Psoas muscle (tissue), 8 donors: ENCODE measurements around the gene ITPRIP. TPM values are rescaled to one million over a fixed set of nuclear protein-coding genes. Genes with fewer than 3 reads are reported as not detected.
A peak's percentile ranks its signal among the peaks of the same experiment; 100 is the strongest.

ENCODE experiments used
- ATAC-seq, 4 donors: fragments of 200-7000 bp; cut with Tn5 transposase; one replicate each; pipeline ENCODE4 v1.9.1; 2020; ENCODE audit warnings: moderate library complexity in 3 of 4, mild to moderate bottlenecking in 2 of 4
- DNase-seq, 2 donors: peaks; one replicate each; pipeline ENCODE4 v3.0.0-alpha.2; 2020
- H3K27ac ChIP-seq: fragments of 200-600 bp; one replicate; pipeline ENCODE4 v1.8.0; 2022
- H3K27me3 ChIP-seq, 3 donors: fragments of 200-600 bp in 1 of 3; one replicate each; pipeline versions ENCODE4 v1.6.1 to v1.8.0; 2013 to 2022; ENCODE audit warnings: low read length in 2 of 3, mild to moderate bottlenecking in 2 of 3, moderate library complexity in 1 of 3; ENCODE audit not compliant: insufficient read depth in 3 of 3
- H3K36me3 ChIP-seq, 2 donors: fragments of 200-600 bp in 1 of 2; one replicate each; pipeline versions ENCODE4 v1.6.1 to v1.8.0; 2013 to 2022; ENCODE audit warnings: low read depth in 1 of 2, mild to moderate bottlenecking in 1 of 2, moderate library complexity in 1 of 2; ENCODE audit not compliant: insufficient read depth in 1 of 2
- H3K4me1 ChIP-seq: fragments of 200-600 bp; one replicate; pipeline ENCODE4 v1.8.0; 2022
- H3K4me3 ChIP-seq: fragments of 200-600 bp; one replicate; pipeline ENCODE4 v1.8.0; 2022; ENCODE audit warnings: mild to moderate bottlenecking
- H3K9me3 ChIP-seq: fragments of 200-600 bp; one replicate; pipeline ENCODE4 v1.8.0; 2022
- CTCF ChIP-seq: fragments of 200-600 bp; IDR thresholded peaks from one replicate; pipeline ENCODE4 v1.8.0; 2022; ENCODE audit warnings: antibody characterized with exemption
- WGBS, 3 donors: extraction: QIAGEN DNeasy Blood & Tissue Kit; methylation state at CpG; one replicate each; pipeline versions ENCODE4 v1.1.6 to v1.1.7; 2013; 5-methylcytosine and 5-hydroxymethylcytosine counted together
- intact Hi-C, 2 donors: fragments of 100-400 bp; cut with DNase I; formaldehyde crosslinking; loops; one replicate each; pipeline versions ENCODE4 v1.11.0 to v1.14.2; 2022
- polyA plus RNA-seq, 3 donors: library from polyadenylated mRNA; stranded (reverse); fragments of 200-250 nt; gene quantifications; one replicate each; pipeline ENCODE4 v1.2.3, GENCODE V29; 2013
- total RNA-seq, 4 donors: library from RNA; stranded (reverse); fragmentation: NEBNext Ultra II Directional in 2 of 4; extraction: Animal tissue kit (Norgen Biotek cat#: 25700) in 2 of 4; gene quantifications; one replicate each; pipeline versions ENCODE4 v1.2.1 to v1.2.4, GENCODE V29; 2021 to 2023
- donor health status: healthy with polysubstance abuse.
- donor health status: DM: no; HTN: no; CAD: no; lungs with moderate emphysema.
- donor health status: Bipolar disorder and iron deficiency.
- donor health status: healthy.
- donor health status: DM: yes; HTN: yes; CAD: no.
- donor health status: DM: no; HTN: no; CAD: no.
- donor health status: DM: no; HTN: no; CAD: no.
- donor health status: DM: yes; HTN: yes; CAD: no.

ITPRIP gene
- total and polyA plus RNA-seq, 7 donors, result 6.2 to 118 (median 9.7) TPM

- no peak for TF ChIP-seq CTCF
- WGBS, 3 donors, result 28 to 37% (median 31%) methylated on average over 12 of the region's 12 CpGs
- ATAC-seq (peak in 3 of 4 donors; percentile 6 to 12 (median 12)), DNase-seq (peak in 1 of 2 donors; percentile 52)
- Histone ChIP-seq H3K4me3 (no peak overlapping the region), H3K27ac (peak overlapping the region; percentile 68), H3K36me3 (no peaks in the 10 kb centered on the region), H3K9me3 (no peaks in the 10 kb centered on the region), H3K4me1 (peaks cover 23% of the 10 kb centered on the region), H3K27me3 (no peaks in the 10 kb centered on the region)
- intact Hi-C loops, result no loop called here
These were observed 38.1 kb downstream of the ITPRIP start for GRCh38 chr10:104300002-104300735.

- peak overlapping the region; percentile 68 for H3K27ac ChIP-seq
- DNase-seq (no peak), ATAC-seq (no peak)
- no peak overlapping the region for H3K4me3 ChIP-seq
- H3K27me3 ChIP-seq, result no peaks in the 10 kb centered on the region
- peaks cover 16% of the 10 kb centered on the region for H3K4me1 ChIP-seq
- no peaks in the 10 kb centered on the region for H3K36me3 ChIP-seq
- TF ChIP-seq CTCF, result no peak
- H3K9me3 ChIP-seq, result no peaks in the 10 kb centered on the region
- WGBS, 3 donors, result 62 to 66% (median 66%) methylated on average over 13 of the region's 13 CpGs
- intact Hi-C loops, result no loop called here
These were observed 39.0 kb downstream of the ITPRIP start for GRCh38 chr10:104299031-104299904.

- intact Hi-C loops, result no loop called here
- no peak for ATAC-seq
- H3K4me3 ChIP-seq, result no peak overlapping the region
- DNase-seq, result no peak
- H3K36me3 ChIP-seq, result no peaks in the 10 kb centered on the region
- no peak overlapping the region for H3K27ac ChIP-seq
- no peak for TF ChIP-seq CTCF
- no peaks in the 10 kb centered on the region for H3K9me3 ChIP-seq
- H3K27me3 ChIP-seq, result no peaks in the 10 kb centered on the region
- 62 to 65% (median 64%) methylated on average over 17 of the region's 17 CpGs for WGBS, 3 donors
- peaks cover 16% of the 10 kb centered on the region for H3K4me1 ChIP-seq
These were observed 40.3 kb downstream of the ITPRIP start for GRCh38 chr10:104297697-104298660.

GRCh38 chr10:104296687-104297436 lies 41.4 kb downstream of the ITPRIP start:
- intact Hi-C loops, result no loop called here
- Histone ChIP-seq H3K4me1 (peaks cover 16% of the 10 kb centered on the region), H3K4me3 (no peak overlapping the region), H3K27me3 (no peaks in the 10 kb centered on the region), H3K27ac (no peak overlapping the region), H3K9me3 (no peaks in the 10 kb centered on the region), H3K36me3 (no peaks in the 10 kb centered on the region)
- WGBS, 3 donors, result 96 to 97% (median 97%) methylated on average over 10 of the region's 10 CpGs
- DNase-seq (no peak), ATAC-seq (no peak)
- no peak for TF ChIP-seq CTCF
